Measurements from ENCODE around the gene SPTBN1.

Gene SPTBN1

DNA sequence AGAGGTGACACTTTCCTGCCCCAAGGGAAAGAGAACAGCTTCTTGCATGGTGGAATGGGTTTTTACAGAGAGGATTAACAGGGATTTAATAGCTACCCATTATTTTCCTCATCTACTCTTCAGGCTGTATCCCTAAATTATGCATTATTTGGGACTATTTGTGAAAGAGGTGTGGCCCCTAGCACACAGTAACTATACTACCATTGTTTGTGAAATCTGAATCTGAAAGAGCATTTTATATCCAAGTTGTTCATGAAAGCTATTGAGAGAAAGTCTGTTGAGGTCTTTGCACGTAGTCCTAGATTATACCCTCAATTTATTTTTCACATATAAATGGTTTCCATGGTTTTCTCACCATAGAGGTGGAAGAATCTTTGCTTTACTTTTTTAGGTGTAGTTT, 78.1 kb downstream of the SPTBN1 start:
- DNase-seq: no peak

DNA sequence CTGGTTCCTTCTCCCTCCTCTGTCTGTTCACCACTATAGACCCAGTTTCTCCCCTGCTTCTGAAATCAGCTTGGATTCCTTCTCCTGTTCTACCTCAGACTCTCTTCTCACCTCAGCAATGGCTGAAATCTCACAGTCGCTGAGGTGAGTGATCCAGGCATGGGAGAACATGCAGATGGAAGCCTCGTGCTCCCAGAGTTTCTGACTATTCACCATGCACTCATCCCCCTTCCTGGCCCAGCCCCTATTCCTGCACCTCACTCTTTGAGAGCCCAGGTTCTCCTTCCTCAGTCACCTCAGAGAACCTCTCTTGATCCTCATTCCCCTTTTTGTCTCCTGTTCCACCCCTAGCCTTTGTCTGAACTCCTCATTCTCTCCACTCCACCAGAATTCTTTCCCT, 78.5 kb downstream of the SPTBN1 start:
- no peak for DNase-seq

DNA sequence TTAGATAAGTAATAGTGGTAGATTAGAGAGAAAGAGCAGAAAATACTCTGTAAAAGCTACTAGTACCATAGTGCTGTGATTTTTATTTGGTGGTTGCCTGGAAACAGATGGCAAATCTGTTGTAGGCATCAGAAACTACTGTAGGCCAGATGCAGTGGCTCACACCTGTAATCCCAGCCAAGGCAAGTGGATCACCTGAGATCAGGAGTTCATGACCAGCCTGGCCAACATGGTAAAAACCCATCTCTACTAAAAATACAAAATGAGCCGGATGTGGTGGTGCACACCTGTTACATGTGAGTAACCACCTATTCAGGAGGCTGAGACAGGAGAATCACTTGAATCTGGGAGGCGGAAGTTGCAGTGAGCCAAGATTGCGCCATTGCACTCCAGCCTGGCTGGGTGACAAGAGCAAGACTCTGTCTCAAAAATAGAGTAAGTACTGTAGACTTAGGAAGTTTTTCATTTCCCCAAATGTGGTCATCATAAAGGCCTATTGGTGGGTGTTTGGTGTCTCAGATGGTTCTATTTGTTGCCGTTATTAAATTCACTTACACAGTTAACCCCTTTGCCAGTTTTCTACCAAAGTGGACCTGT, 79.6 kb downstream of the SPTBN1 start:
- DNase-seq: peak; percentile 29

DNA sequence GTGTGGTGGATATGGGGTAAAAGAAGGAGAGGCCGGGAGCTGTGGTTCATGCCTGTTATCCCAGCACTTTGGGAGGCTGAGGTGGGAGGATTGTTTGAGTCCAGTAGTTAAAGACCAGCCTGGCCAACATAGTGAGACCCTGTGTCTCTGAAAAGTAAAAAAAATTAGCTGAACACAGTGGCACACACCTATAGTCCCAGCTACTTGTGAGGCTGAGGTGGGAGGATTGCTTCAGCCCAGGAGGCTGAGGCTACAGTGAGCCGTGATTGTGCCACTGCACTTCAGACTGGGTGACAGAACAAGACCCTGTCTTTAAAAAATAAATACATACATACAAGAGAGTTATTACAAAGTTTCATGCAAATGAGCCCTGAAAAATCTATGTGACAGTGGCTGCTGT, 80.6 kb downstream of the SPTBN1 start:
- no peak for DNase-seq

DNA sequence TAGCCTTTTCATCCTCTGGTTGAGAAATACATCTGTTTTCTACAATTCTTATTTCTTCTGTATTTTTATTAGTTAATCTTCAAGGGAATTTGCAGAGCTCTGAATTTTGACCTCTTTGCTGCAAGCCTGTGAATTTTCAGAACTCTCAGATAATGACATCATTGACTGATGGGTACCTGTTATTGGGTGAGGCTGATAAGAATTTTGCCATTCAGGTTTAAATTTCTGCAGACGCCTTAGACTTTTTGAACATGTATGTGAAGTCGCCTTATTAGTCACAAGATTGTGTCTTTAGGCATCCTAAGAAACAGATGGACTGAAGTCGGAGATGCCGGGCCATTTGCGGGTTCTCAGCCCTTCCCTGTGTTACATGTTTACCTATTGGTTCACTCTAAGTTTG, 82.4 kb downstream of the SPTBN1 start:
- no peak for DNase-seq

DNA sequence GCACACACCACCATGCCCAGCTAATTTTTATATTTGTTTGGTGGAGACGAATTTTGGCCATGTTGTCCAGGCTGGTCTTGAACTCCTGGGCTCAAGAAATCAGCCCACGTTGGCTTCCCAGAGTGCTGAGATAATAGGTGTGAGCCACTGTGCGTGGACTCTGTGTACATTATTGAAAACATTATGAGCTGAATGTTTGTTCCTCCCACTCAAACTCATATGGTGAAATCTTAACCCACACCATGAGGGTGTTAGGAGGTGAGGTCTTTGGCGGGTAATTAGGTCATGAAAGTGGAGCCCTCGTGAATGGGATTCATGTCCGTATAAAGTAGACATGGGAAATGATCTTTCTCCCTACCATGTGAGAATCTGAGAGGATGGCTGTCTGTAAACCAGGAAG, 83.6 kb downstream of the SPTBN1 start:
- DNase-seq: no peak

DNA sequence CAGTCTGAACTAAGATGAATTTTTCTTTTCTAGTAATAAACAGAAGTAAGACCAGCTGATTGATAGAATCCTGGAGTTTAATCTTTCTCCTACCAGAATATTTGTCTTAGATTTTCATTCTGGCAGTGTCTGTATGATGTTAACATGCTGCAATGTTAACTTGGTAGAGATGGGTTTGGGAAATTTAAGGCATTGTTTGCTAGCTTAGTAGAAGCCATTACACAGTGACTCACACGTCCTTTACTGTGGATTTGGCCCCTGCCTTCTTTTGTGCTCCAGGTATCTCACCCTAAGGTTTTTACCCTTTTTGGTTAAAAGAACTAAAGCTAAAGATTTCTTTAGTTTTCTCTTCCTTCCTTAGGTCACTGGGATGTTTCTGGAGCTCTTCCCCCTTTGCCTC, 84.1 kb downstream of the SPTBN1 start:
- DNase-seq: no peak

DNA sequence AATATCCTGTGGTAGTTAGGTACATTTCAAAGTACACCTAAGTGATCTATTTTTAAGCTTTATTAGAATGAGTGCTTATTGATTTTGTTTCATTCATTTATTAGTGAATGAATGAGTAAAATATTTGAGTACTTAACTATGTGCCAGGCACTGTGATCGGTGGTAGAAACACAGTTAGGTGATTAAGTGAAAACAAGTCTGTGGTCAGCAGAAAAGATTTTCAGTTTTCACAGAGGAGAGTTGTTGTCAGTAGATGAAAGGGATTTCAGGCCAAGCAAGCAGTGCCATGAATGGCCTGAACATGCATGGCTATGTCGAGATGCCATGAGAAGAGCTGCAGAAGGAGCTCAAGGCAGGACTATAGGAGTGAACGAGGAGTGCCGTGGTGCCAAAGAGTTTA, 85.9 kb downstream of the SPTBN1 start:
- no peak for DNase-seq

DNA sequence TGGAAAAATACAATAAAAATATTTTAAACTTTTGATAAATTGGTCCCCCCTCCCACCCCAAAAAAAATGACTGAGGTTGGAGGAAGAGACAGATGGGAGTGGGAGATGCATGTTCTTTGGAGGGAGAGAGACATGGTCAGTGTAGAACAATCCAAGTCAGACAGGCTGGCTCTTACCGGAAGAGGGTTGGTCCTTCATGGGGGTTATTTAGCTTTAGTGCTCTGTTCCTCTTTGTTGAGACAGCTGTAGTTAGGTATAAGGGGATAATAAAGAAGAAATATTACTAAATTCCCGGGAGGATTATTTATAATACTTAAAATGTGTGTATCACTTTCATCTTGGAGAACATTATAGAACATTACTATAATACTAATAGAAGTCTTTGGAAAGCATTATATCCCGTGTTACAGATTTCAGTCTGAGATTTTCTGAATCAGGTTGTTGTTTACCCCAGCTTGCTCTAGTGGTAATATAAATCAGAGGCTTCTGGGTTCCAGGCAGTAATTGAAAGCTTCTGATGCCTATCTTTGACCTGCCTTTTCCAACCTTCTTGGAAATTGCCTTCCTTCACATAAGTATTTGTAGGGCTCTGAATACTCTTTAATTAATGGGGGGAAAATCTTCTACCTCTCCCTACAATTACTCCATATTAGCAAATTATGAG, 87.7 kb downstream of the SPTBN1 start:
- DNase-seq: no peak

DNA sequence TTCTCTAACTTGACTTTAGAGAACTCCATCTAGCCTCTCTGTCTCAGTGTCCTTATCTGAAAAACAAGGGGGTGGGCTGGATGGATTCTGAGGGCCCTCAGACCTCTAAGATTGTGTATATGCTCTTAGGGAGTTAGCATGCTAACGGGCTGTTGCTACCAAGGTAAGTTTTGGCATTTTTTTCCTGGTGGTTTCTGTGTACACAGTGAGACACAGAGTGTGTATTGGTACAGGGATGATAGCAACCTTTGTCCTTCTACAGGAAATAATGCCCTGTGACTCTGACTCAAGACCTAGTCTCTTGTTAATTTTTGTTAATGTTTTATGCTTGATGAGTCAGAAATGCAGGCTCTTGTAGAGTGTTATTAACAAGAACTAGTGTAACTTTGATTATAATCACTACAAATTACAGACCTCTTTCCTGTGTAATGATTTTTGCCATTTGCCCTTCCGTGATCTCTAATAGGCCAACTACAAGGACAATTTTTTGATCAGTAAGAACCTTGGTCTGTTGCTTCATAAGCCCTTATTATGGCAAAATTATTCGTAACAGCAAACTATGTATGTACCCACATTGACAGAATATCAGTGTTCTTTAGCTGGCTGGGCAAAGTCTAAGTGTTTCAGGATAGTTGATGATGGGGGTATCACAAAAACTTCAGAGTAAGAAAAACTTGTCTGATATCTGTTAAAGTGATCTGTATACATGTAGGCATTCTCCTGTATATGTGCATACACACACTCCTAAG, 89.7 kb downstream of the SPTBN1 start:
- no peak for DNase-seq

DNA sequence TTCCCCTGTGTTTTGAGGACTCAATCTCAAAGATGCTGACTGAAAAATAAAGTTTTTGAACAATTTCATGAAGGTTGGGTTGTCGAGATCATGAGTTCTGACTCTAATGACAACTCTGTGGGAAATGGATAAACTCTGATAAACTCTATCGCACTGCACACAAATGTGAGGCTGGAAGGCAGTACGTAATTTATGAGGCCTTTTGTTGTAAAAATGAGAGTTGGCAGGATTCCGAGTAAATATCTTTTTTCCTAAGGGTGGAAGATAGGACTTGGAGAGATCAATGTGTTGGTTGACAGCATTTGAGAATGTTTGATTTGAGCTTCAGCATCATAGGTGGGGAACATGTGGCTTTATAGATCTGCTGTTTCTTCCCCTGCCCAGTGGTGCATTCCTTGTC, 90.4 kb downstream of the SPTBN1 start:
- no peak for DNase-seq

DNA sequence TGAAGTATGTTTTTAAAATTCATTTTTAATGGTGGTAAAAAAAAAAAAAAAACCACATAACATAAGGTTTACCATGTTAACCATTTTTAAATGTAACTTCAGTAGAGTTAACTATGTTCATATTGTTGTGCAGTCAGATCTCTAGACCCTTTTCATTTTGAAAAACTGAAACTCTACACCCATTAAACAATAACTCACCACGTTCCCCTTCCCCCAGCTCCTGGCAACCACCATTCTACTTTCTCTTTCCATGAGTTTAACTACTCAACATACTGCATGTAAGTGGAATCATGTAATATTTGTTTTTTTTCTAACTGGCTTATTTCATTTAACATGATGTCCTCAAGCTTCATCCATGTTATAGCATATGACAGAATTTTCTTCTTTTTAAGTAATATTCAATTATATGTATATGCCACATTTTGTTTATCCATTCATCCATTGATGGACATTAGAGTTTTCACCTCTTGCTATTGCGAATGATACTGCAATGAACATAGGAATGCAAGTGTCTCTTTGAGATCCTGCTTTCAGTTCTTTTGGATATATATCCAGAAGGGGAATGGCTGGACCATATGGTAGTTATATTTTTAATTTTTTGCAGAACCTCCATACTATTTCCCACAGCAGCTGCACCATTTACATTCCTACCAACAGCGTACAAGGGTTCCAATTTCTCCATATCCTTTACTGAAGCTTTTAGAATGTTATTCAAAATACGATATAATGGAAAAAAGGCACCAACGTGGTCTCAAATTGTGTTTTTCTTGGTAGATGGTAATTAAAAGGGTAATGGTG, 91.0 kb downstream of the SPTBN1 start:
- DNase-seq: no peak

DNA sequence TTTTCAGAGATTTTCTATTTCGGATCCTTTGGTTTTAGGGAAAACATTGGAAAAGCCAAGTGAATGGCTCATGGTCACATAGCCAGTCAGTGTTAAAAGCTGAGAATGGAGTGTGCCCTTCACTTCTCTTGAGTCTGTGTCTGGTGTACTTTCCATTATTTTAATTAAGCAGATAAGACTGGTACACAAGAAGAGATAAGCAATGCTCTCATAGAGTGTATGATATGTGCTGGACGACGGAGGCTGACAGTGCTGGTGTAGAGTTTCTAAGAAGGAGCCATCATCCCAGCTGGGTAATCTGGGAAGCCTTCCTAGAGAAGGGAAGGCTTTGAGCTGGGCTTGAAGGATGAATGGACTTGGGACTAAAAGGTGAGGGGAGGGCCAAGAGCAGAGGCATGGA, 93.3 kb downstream of the SPTBN1 start:
- no peak for DNase-seq

DNA sequence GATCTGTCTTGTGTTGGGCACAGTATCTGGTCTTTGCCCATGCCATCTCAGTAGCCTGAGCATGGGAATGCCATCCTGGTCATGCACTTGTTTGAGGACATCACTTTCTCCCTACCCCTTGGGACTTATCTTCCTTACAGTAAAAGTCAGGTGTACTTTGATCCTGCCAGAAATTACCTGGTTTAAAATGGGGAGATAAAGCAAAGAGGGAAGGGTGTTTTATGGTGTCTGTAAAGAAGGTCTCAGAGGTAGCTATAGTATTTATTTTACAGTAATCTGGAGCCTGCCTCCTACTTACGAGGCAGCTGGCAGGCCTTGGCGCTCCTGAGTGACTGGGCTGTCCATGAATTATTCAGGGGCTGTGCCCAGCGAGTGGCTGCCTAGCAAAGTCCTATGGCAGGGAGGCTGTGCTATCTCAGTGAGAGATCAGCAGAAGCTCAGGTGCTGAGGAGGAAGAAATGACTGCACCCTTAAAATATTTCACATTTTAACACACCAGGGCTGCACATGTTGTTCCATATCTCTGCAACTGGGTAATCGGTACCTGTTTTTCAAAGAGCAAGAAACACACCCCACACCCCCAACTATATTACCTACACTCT, 93.9 kb downstream of the SPTBN1 start:
- DNase-seq: no peak

DNA sequence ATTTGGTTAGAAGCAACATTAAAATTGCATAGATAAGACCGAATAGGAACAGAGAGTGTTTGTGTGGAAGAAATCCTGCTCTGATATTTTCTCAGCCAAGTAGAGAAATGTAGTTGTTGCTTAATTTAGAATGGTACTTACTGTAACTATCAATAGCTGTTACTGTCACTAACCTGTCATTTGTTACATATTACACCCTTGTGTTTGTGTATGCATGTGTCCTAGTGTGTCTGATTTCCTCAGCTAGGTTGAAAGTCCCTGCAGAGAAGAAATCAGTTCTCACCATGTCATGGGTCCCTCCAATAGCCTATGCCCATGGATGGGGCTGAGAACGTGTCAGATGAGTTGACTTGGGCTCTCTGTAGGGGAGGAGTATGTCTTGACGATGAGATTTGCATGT, 94.4 kb downstream of the SPTBN1 start:
- no peak for DNase-seq

DNA sequence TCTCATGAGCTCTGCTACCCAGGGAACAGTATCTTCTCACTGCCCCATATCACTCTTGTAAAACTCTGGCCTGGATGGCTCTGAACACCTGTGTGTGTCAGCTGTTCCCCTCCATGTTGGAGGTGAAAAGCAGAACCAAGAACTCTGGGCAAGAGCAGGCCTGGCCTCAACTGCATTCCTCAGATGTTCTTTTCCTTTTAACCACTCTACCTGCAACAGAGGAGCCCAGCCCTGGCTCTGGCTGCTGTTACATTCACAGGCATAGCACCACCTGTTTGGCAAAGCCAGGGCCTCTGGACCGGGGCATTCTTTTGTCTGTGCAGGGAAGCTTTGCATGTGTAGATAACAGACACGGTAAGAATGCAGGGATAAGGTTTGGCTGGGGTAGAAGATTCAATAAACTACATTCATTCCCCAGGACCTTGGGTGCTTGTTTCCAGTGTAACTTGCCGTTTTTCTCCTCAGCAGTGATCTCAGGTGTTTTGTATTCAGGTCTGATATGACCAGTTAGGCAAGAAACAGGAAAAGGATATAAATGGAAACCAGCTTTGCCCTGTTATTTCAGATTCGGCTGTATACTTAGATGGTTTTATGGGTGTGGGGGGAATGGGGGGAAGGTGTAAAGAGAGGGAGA, 95.1 kb downstream of the SPTBN1 start:
- no peak for DNase-seq

DNA sequence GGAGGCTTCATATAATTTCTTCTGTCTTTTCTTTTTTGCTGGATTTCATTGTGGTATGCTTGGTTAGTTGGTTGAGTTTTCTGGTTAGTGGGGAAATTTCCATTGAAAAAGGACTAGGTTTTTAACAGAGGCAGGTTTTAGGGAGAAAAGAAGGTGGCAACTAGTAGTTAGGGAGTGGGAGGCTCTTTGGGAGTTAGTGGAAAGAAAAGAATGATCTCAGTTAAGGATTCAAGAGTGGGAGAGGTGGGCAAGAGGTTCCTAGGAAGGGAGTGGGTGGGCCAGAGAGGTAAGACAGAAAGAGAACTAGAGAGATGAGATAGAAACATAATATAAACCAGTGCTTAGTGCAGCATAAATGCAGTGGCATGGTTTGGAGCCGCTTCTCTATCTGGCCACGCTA, 96.9 kb downstream of the SPTBN1 start:
- no peak for DNase-seq

DNA sequence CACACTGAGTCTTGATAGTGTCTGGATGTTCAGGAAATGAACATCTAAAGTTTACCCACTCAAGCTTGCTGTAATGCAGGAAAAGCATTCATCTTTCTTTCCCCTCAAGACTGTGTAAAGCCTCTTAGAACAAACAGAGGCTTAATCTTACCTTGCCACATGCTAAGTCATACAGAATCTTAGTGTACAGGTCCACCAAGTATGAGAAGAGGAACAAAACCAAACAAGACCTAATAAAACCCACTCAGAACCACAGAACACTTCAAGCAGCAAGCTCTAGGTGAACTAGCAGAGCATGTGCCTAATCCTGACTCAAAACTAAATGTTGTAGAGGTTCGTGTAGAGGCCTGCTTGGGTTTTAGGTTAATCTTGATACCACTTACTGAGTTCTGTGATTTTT, 97.6 kb downstream of the SPTBN1 start:
- DNase-seq: no peak

DNA sequence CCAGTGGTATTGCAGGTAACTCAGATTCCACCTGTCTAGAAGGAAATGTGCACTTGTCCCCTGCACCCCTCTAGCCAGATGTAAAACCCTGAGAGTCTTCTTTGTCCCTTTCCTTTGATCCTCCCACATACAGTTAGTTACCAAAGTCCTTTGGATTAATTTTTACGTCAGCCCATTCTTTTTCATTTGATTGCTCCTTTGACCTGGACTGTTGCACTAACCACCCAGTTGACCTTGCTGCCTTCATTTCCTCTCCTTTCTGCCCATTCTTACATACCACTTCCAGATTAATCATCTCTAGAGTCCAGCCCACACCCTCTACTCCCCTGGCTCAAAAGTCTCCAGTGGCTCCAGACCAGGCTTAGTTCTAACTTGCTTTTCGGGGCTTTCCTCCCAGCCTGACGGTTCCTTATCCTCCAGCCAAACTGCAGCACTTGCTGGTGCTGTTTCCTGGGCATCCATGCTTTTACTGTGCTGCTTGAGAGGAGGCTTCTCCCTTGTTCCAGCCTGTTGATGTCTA, 99.3 kb downstream of the SPTBN1 start:
- no peak for DNase-seq

DNA sequence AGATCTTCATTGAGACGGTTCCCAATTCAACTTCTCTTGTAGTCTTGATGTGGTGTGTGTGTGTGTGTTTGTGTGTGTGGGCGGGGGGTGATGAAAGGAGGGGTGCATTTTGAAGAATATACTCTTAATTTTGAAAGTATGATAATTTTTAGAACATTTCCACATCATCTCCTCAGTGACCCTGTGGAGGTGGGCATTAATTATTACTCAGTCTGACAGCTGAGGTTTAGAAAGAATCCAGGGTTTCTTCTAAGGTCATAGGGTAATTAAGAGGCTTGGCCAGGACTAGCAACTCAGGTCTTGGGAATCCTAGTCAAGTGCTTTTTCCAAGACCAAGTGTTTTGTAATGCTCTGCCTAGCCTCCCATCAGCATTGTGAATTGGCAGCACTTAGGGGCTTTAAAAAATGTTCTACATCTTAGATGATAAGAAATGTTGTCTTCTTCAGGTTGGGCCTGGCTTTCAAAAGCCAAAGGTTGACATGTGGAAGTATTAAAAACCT, 100.5 kb downstream of the SPTBN1 start:
- DNase-seq: no peak

DNA sequence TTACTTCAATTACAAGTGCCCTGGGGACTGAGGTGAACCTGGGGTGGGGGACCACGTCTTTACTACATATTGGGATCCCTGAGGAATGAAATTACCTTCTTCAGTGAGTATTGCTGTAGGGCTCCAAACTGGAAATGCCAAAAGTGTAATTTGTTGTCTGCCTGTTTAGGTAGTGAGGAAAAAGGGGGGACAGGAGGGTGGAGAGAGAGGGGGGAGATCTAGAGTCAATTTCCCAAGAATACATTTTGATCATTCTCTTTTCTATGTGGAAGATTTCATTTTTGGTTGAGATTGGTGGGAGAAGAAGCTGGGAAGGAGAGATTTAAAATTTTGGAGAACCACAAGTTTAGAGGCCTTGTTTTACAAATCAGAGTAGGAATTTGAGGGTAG, 101.1 kb downstream of the SPTBN1 start:
- DNase-seq: no peak

DNA sequence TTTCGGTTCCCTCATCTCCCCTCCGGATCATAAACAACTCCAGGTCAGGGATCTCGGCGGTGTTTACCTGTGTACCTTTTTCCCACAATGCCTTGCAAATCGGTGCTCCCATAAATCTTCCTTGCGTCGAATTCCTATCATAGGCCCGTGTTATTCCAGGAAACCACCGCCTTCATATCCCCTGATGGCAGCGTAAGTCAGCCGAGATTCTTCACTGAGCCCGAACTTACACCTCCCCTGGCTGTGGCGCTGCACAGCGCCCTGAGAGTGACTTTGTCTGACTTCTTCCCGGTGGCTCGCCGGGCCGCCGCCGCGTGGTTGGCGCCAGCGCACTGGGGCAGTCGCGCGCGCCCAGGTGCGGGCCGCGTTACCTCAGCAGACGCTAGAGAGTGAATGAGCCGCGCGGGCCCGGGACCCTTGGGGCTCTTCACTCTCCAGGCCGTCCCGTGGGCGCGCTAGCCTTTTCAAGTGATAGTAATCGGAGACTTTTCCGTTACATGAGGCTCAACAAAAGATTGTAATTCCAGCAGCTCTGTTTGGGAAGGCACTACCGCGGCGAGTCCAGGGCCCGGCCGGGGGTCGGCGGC, 101.6 kb downstream of the SPTBN1 start:
- DNase-seq: peak; percentile 79

Data from CD4-positive, alpha-beta T cell treated with Interleukin-15 for 1 hour (primary cell).